ENCODE measurements around the gene ZNF263. TPM values are rescaled to one million over a fixed set of nuclear protein-coding genes. Genes with fewer than 3 reads are reported as not detected.

Gene ZNF263
- total RNA-seq (2014; rRNA removed; shearing (Covaris generic)), result 53.6 and 66.9 TPM in 2 replicates
- polyA plus RNA-seq (2016; fragmentation: Nextera tagmentation; extraction: Ambion mirVana), result 9.2 and 9.7 TPM in 2 replicates
- long read RNA-seq, partial matches to known transcripts, result 0 of 10 reads
- long read RNA-seq, other reads (novel, unspliced or antisense), result 5 of 10 reads

GRCh38 chr16:3282730-3283542, at the start of gene ZNF263:
Gene ZNF263 (plus strand): TSS chr16:3283491. CDS start chr16:3283819, 328 bp downstream.
- Mint-ChIP-seq H3K27ac (peak within 1 kb of the TSS; percentile 99), H3K4me1 (peaks cover 18% of the 10 kb centered on the region)
- peak; percentile 86 for ATAC-seq

More at GRCh38 chr16:3282730-3283542, at the start of gene ZNF263:
- peak; percentile 97 for DNase-seq (ENCODE audit: low spot score)
- Histone ChIP-seq H3K27ac (ENCODE audit: low read depth) (peak within 1 kb of the TSS; percentile 94), H2AFZ (peak within 1 kb of the TSS; percentile 73), H3F3A (replicated peaks; ENCODE audit: low read depth) (no peaks in the 10 kb centered on the region), H3K9me2 (ENCODE audit: insufficient read depth) (no peaks in the 10 kb centered on the region), H3K4me2 (peak within 1 kb of the TSS; percentile 99), H3K36me3 (ENCODE audit: insufficient read depth) (peaks cover 17% of the 10 kb centered on the region), H3K4me1 (ENCODE audit: insufficient read depth) (peaks cover 24% of the 10 kb centered on the region), H3K27me3 (ENCODE audit: insufficient read depth) (0 out of 2 replicates have a peak, but pooled peaks cover 7% of the 10 kb centered on the region), H3K79me2 (replicated peaks; ENCODE audit: insufficient read depth) (peaks cover 44% of the 10 kb centered on the region), H4K20me1 (replicated peaks; ENCODE audit: insufficient read depth) (peaks cover 16% of the 10 kb centered on the region; the same call in 1 of the 2 replicates), H3K4me3 (peak within 1 kb of the TSS; percentile 98)
- Mint-ChIP-seq H3K4me3 (peak within 1 kb of the TSS; percentile 99), H3K9me3 (peaks cover 29% of the 10 kb centered on the region), H3K36me3 (ENCODE audit: low read depth) (peaks cover 43% of the 10 kb centered on the region), H3K27me3 (ENCODE audit: insufficient read depth, low read depth, poor library complexity) (peaks cover 20% of the 10 kb centered on the region)
- TF ChIP-seq ZNF114 (CRISPR knock-in tag; IDR thresholded peaks at IDR 0.05) (no peak), REST (IDR thresholded peaks at IDR 0.05; ENCODE audit: unreplicated experiment) (no peak), ZNF462 (CRISPR knock-in tag; IDR thresholded peaks at IDR 0.05) (no peak), CREB1 (CRISPR knock-in tag; IDR thresholded peaks at IDR 0.05; ENCODE audit: low read depth) (peak; percentile 93), POLR2AphosphoS5 (IDR thresholded peaks at IDR 0.05; ENCODE audit: low read depth) (peak; percentile 69), EZH2phosphoT487 (IDR thresholded peaks at IDR 0.05; ENCODE audit: unreplicated experiment) (no peak), ETS1 (IDR thresholded peaks at IDR 0.05) (peak; percentile 83), CTCF (conservative IDR thresholded peaks at IDR 0.05; ENCODE audit: low read depth in 2 of 2) (no peak), JUNB (IDR thresholded peaks at IDR 0.05; ENCODE audit: unreplicated experiment) (no peak), NANOG (IDR thresholded peaks at IDR 0.05; ENCODE audit: borderline replicate concordance) (no peak), STAT1 (IDR thresholded peaks at IDR 0.05; ENCODE audit: unreplicated experiment) (no peak), ZNF331 (CRISPR knock-in tag; IDR thresholded peaks at IDR 0.05; ENCODE audit: low read depth) (no peak), EZH2 (IDR thresholded peaks at IDR 0.05; ENCODE audit: low read depth, unreplicated experiment) (no peak)
